ENCODE data around the gene PM20D2.

- no peak for TF ChIP-seq CTCF (IDR thresholded peaks at IDR 0.05)
- no peak for TF ChIP-seq POLR2A (IDR thresholded peaks at IDR 0.05)
Observed at GRCh38 chr6:89120371-89120770, 25.5 kb upstream of the PM20D2 start.
